ENCODE results near the gene SLC66A2. TPM values are rescaled to one million over a fixed set of nuclear protein-coding genes. Genes with fewer than 3 reads are reported as not detected.

The SLC66A2 gene
- total and polyA plus RNA-seq, 8 donors: 17.3 to 69.8 (median 24.4) TPM

DNA sequence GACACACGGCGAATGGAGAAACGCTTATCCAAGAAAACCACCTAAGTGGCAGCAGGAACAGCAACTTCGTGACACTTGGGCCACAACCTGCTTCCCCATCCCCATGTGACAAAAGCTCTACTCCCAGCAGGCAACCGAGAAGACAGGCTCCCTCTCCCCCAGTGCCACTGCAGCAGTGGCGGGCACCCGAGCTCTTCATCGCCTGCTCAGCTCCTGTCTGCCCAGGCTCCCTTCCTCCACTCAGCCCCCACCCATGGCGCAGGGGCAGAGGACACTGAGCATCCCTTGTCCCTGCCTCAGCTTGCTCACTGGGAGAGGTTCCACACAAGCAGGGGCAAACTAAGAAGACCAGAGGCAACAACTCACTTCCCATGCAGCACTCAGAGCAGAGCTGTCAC lies 22.9 kb downstream of the SLC66A2 start:
- peak in 1 of 4 donors; percentile 16 for DNase-seq
- Histone ChIP-seq H3K36me3 (peaks cover 0 to 83% of the 10 kb centered on the region in 2 donors), H3K4me1 (no peaks in the 10 kb centered on the region), H3K27ac (no peak overlapping the region), H3K27me3 (no peaks in the 10 kb centered on the region), H3K4me3 (no peak overlapping the region), H3K9me3 (peaks cover 0 to 55% of the 10 kb centered on the region in 2 donors)
- no peak for ATAC-seq
- intact Hi-C loops (cut with DNase I): no loop called here
- TF ChIP-seq, protein P1, sequence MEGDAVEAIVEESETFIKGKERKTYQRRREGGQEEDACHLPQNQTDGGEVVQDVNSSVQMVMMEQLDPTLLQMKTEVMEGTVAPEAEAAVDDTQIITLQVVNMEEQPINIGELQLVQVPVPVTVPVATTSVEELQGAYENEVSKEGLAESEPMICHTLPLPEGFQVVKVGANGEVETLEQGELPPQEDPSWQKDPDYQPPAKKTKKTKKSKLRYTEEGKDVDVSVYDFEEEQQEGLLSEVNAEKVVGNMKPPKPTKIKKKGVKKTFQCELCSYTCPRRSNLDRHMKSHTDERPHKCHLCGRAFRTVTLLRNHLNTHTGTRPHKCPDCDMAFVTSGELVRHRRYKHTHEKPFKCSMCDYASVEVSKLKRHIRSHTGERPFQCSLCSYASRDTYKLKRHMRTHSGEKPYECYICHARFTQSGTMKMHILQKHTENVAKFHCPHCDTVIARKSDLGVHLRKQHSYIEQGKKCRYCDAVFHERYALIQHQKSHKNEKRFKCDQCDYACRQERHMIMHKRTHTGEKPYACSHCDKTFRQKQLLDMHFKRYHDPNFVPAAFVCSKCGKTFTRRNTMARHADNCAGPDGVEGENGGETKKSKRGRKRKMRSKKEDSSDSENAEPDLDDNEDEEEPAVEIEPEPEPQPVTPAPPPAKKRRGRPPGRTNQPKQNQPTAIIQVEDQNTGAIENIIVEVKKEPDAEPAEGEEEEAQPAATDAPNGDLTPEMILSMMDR (IDR thresholded peaks at IDR 0.05): no peak

DNA sequence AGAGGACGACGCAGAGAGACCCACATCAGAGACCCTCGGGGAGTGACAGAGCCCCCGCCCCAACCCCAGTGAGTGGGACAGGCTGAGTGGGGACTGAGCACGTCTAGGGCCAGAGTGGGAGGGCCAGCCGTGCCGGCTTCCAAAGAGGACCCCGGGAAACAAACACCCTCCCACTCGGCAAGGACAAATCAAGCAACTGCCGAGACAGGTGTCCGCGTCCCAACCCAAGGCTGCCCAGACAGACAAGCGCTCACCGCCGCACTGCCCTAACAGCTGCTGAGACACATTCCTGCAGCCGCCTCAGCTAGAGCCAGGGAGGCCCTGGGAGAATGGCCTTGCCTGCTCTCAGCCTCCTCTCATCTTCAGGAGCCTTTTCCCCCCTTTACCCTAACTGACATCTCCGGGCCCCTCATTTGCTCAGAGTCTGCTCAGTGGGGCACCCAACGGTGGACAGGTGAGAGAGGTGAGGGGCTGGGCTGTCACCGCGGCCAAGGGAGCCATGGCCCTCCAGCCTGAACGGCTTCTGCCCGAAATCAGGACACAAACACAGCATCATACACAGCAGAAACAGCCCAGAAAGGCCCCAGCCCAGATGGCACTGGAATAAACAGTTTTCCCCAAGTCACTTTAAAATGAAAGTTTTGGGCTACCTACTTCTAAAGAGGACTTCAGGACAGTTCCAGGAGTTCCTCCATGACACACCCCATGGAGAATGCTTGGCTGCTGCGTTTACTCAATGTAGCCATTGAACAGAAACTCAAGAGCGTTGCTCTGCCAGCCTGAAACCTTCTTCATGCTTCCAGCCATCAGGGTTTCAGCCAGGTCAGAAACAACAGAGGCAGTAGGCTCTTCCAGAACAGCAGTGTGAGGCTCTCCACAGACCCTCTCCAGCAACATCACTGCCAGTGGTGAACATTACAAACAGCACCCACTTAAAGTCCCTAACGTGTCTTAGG lies 23.6 kb downstream of the SLC66A2 start:
- H3K9me3 ChIP-seq: peaks cover 0 to 48% of the 10 kb centered on the region in 2 donors
- H3K36me3 ChIP-seq: peaks cover 0 to 81% of the 10 kb centered on the region in 2 donors
- no peaks in the 10 kb centered on the region for H3K27me3 ChIP-seq
- intact Hi-C loops (cut with DNase I): no loop called here
- ATAC-seq: no peak
- H3K4me1 ChIP-seq: no peaks in the 10 kb centered on the region
- no peak overlapping the region for H3K27ac ChIP-seq
- H3K4me3 ChIP-seq: no peak overlapping the region
- TF ChIP-seq, protein P1 (IDR thresholded peaks at IDR 0.05): no peak
- peak in 1 of 4 donors; percentile 20 for DNase-seq

DNA sequence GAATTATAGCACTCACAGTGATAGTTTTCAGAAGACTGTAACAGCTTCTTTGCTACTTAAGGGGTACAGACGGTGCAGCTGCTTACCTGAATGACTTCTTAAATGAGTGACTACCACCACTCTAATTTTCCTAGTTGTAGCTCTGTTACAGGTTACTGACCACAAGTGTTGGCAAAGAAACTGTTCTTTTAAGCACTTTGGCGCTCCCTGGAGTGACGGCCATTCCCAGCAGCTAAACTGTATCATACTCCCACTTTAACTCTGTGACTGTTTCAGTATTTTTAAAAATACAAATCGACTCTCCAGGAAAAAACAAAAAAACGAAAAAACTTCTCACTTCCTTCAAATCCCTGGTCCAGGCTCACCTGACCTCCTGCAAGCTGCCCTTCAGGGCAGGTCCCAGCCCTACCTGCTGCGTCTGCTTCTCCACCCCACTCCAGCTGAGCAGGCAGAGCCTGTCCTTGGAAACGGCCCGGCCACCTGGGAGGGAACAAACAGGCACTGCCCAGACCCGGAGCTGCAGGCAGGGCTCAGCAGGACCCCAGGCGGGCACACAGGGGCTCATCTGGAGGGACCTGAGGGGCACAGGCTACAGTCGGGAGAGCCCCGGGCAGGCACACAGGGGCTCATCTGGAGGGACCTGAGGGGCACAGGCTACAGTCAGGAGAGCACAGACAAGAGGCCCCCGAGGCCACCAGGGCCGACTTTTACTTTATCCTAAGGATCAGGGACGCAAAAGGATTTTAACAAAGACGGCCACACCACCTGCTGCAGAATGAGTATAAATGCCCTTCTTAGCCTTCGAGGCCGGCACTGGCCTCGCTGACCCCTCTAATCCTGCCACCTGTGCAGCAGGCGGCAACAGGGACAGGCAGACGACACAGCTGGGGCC lies 24.5 kb downstream of the SLC66A2 start:
- Histone ChIP-seq H3K27me3 (no peaks in the 10 kb centered on the region), H3K9me3 (peaks cover 0 to 39% of the 10 kb centered on the region in 2 donors), H3K4me3 (no peak overlapping the region), H3K27ac (no peak overlapping the region), H3K4me1 (no peaks in the 10 kb centered on the region), H3K36me3 (peaks cover 0 to 83% of the 10 kb centered on the region in 2 donors)
- intact Hi-C loops (cut with DNase I): no loop called here
- TF ChIP-seq, protein P1 (IDR thresholded peaks at IDR 0.05): no peak
- peak in 1 of 4 donors; percentile 44 for DNase-seq
- ATAC-seq: peak; percentile 73

DNA sequence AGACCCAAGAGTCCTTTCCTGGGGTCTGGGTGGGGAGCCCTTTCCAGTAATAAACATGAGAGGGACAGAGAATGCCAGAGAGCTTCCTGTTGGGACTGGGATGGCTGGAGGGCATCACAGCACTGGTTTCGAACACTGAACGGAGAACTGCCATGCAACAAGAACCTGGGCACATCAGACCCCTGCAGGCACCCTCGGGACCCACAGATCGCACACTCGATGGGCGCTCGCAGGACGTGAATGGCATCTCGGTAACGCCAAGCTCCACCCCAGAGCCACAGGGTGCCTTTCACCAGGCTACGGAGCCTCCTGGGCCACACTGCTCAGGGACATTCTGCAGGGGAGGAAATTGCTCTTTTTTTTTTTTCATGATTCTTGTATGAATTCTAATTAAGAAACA lies 25.1 kb downstream of the SLC66A2 start:
- no peaks in the 10 kb centered on the region for H3K27me3 ChIP-seq
- peaks cover 0 to 32% of the 10 kb centered on the region in 2 donors for H3K9me3 ChIP-seq
- intact Hi-C loops (cut with DNase I): no loop called here
- ATAC-seq (no peak), DNase-seq (peak in 1 of 4 donors; percentile 5)
- H3K36me3 ChIP-seq: peaks cover 0 to 76% of the 10 kb centered on the region in 2 donors
- H3K4me1 ChIP-seq: no peaks in the 10 kb centered on the region
- TF ChIP-seq, protein P1 (IDR thresholded peaks at IDR 0.05): no peak
- H3K4me3 ChIP-seq: no peak overlapping the region
- H3K27ac ChIP-seq: no peak overlapping the region

Measured in left lung (tissue), 10 donors.